K562 (cell line): ENCODE data around the gene CDC14B. TPM values are rescaled to one million over a fixed set of nuclear protein-coding genes. Genes with fewer than 3 reads are reported as not detected.

Experiments used
- ATF7 ChIP-seq: fragments of 450-650 bp; IDR thresholded peaks from 2 replicates; pipeline ENCODE4 v1.7.1; 2014; ENCODE audit warnings: mild to moderate bottlenecking, moderate library complexity
- CHCHD3 ChIP-seq: fragments of 250-450 bp; sonication (Bioruptor Pico); IDR thresholded peaks from 2 replicates; pipeline ENCODE4 v2.1.2; 2022; ENCODE audit warnings: mild to moderate bottlenecking
- HLTF ChIP-seq: fragments of 450-650 bp; IDR thresholded peaks from 2 replicates; pipeline ENCODE4 v1.6.1; 2016
- JUNB ChIP-seq: fragments of 450-650 bp; formaldehyde crosslinking; conservative IDR thresholded peaks from 2 replicates; pipeline ENCODE4 v1.4.0; 2020; ENCODE audit warnings: mild to moderate bottlenecking
- LEF1 ChIP-seq: fragments of 450-650 bp; IDR thresholded peaks from 2 replicates; pipeline ENCODE4 v1.6.1; 2016; ENCODE audit warnings: mild to moderate bottlenecking
- MBD2 ChIP-seq: sonication (generic); IDR thresholded peaks from 2 replicates; pipeline ENCODE4 v1.6.1; 2016; ENCODE audit warnings: low read depth, borderline replicate concordance
- MTA2 ChIP-seq: fragments of 450-650 bp; IDR thresholded peaks from 2 replicates; pipeline ENCODE4 v1.6.1; 2016; ENCODE audit warnings: low read depth
- MYNN ChIP-seq, 2 experiments: sonication (generic); formaldehyde crosslinking in 1 of 2; IDR thresholded peaks; 2 replicates each; pipeline versions ENCODE4 v1.5.0 to v1.6.1; 2016 to 2020; ENCODE audit warnings: antibody characterized with exemption in 1 of 2, missing genetic modification reagents in 1 of 2
- PHF20 ChIP-seq: fragments of 450-650 bp; IDR thresholded peaks from 2 replicates; pipeline ENCODE4 v1.6.1; 2018; ENCODE audit not compliant: partially characterized antibody
- PHF8 ChIP-seq: fragments of 200-600 bp; sonication (generic); IDR thresholded peaks from 2 replicates; pipeline ENCODE4 v1.6.1; 2012; ENCODE audit warnings: mixed run types, mild to moderate bottlenecking, inconsistent platforms, low read length, moderate library complexity, borderline replicate concordance
- PHTF2 ChIP-seq: fragments of 250-450 bp; sonication (Bioruptor Pico); IDR thresholded peaks from 2 replicates; pipeline ENCODE4 v1.5.0; 2021; ENCODE audit warnings: mild to moderate bottlenecking
- RAD51 ChIP-seq: fragments of 450-650 bp; IDR thresholded peaks from 2 replicates; pipeline ENCODE4 v1.7.1; 2016; ENCODE audit warnings: low read depth, mild to moderate bottlenecking, borderline replicate concordance
- RBM14 ChIP-seq: fragments of 200-400 bp; formaldehyde crosslinking; IDR thresholded peaks from 2 replicates; pipeline ENCODE4 v1.6.1; 2018; ENCODE audit warnings: low read depth, mild to moderate bottlenecking, low read length, moderate library complexity, borderline replicate concordance; ENCODE audit not compliant: insufficient read depth
- SMAD4 ChIP-seq: fragments of 250-450 bp; sonication (Bioruptor Pico); conservative IDR thresholded peaks from 2 replicates; pipeline ENCODE4 v1.8.0; 2021; ENCODE audit warnings: inconsistent platforms, mild to moderate bottlenecking, moderate library complexity
- SMARCE1 ChIP-seq: fragments of 450-650 bp; IDR thresholded peaks from 2 replicates; pipeline ENCODE4 v1.7.1; 2016; ENCODE audit warnings: mild to moderate bottlenecking
- SRSF7 ChIP-seq: fragments of 200-400 bp; formaldehyde crosslinking; optimal IDR thresholded peaks from 2 replicates; pipeline ENCODE3; 2017; ENCODE audit warnings: mild to moderate bottlenecking, low read depth, low read length
- ZBTB5 ChIP-seq: fragments of 450-650 bp; IDR thresholded peaks from 2 replicates; pipeline ENCODE4 v1.6.1; 2017; ENCODE audit warnings: antibody characterized with exemption
- ZC3H11A ChIP-seq: IDR thresholded peaks from 2 replicates; pipeline ENCODE4 v1.6.1; 2012; ENCODE audit warnings: low read depth, low read length, improper control_type of control experiment
- ZKSCAN8 ChIP-seq: fragments of 200-800 bp; sonication (Bioruptor generic); IDR thresholded peaks from 2 replicates; pipeline ENCODE4 v1.6.1; 2016; ENCODE audit warnings: missing genetic modification characterization, missing compliant biosample characterization
- ZNF134 ChIP-seq: fragments of 250-450 bp; sonication (Bioruptor Pico); conservative IDR thresholded peaks from 2 replicates; pipeline ENCODE4 v1.4.0; 2020
- ZNF184 ChIP-seq: sonication (generic); formaldehyde crosslinking; IDR thresholded peaks from 2 replicates; pipeline ENCODE4 v1.5.0; 2020; ENCODE audit warnings: missing genetic modification reagents
- ZNF253 ChIP-seq: fragments of 250-450 bp; sonication (Bioruptor Pico); conservative IDR thresholded peaks from 2 replicates; pipeline ENCODE4 v1.6.1; 2021; ENCODE audit warnings: mild to moderate bottlenecking
- ZNF77 ChIP-seq: fragments of 250-450 bp; sonication (Bioruptor Pico); IDR thresholded peaks from 2 replicates; pipeline ENCODE4 v1.5.0; 2020
- ZNF830 ChIP-seq: fragments of 250-450 bp; sonication (Bioruptor Pico); IDR thresholded peaks from 2 replicates; pipeline ENCODE4 v1.5.0; 2021; ENCODE audit warnings: mild to moderate bottlenecking
- ZSCAN32 ChIP-seq: fragments of 450-650 bp; formaldehyde crosslinking; IDR thresholded peaks from 2 replicates; pipeline ENCODE4 v1.4.0; 2020; ENCODE audit warnings: mild to moderate bottlenecking, moderate library complexity
- polyA plus RNA-seq, 8 experiments: library from polyadenylated mRNA; depleted of rRNA in 4 of 8; stranded (reverse) in 5 of 8; unstranded in 3 of 8; fragments of >200 nt; fragmentation: Nextera tagmentation in 2 of 8; fragmentation: Illumina TruSeq in 1 of 8; extraction: Ambion mirVana in 2 of 8; extraction: Trizol in 1 of 8; gene quantifications; 2 replicates each; pipeline versions ENCODE4 v1.2.1 to v1.2.3, GENCODE V29; 2011 to 2014; ENCODE audit warnings: inconsistent platforms in 1 of 8, missing spikeins in 1 of 8
- total RNA-seq, 7 experiments: library from RNA; depleted of rRNA in 6 of 7; stranded (reverse); fragments of >200 nt in 6 of 7; fragmentation: Illumina TruSeq in 2 of 7; extraction: Trizol in 2 of 7; gene quantifications; 2 replicates each; pipeline versions ENCODE4 v1.2.1 to v1.2.3, GENCODE V29; 2011 to 2021; ENCODE audit warnings: low replicate concordance in 1 of 7
- TF ChIP-seq, protein P1 (sequence below): sonication (generic); formaldehyde crosslinking; IDR thresholded peaks from 2 replicates; pipeline ENCODE4 v1.8.1; 2023; ENCODE audit warnings: missing genetic modification reagents, mild to moderate bottlenecking, borderline replicate concordance

Gene CDC14B
- total and polyA plus RNA-seq, 9 of the 15 experiments (the other 6 are each of a cell fraction or from before 2014, with no cell fraction given) = 1.4 to 6.0 (median 3.8) TPM

DNA sequence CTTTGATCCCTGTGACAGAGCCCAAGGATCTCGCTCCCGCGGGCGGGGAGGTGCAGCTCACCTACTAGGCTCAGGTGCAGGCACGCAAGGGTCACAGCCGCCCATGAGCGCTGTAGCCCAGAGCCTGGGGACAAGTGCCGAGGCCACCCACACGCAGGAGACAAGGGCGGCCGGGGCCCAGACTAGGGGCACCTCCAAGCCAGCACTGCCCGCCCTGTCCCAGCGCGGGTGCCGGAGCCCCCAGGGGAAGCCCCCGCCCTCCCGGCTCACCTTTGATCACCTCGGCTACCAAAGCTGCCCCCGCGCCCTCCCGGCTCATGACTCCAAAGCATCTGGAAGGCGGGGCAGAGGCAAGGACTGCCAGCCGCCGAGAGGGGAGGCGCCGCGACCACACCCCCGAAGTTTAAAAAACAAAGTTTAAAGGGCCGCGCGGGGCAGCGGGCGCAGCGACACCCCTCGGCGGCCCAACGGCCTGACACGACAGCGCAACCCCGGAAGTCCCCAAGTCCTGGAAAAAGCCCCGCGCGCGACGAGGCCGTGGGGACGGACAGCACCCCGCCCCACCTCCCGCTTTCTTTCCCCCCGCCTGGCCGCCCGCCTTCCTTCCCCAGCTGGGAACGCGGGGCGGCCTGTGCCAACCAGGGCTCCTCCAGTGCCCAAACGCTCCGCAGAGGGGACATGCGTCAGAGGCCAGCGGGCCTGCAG, 53.0 kb downstream of the CDC14B start (continued):
- TF ChIP-seq RAD51 (no peak), RBM14 (no peak), PHTF2 (no peak), SRSF7 (no peak), ZNF253 (CRISPR knock-in tag) (no peak), ZNF830 (CRISPR knock-in tag) (no peak), PHF20 (peak; percentile 92), LEF1 (no peak), ZBTB5 (no peak), ZNF184 (CRISPR knock-in tag) (no peak), PHF8 (peak; percentile 56; the same call in 1 of the 2 replicates), SMAD4 (CRISPR knock-in tag) (no peak), ZNF134 (CRISPR knock-in tag) (no peak), ZKSCAN8 (CRISPR knock-in tag) (no peak), JUNB (CRISPR knock-in tag) (no peak), ZC3H11A (no peak), MYNN (IDR thresholded peaks at IDR 0.05) (no peak), MYNN (CRISPR knock-in tag; IDR thresholded peaks at IDR 0.05) (no peak), CHCHD3 (CRISPR knock-in tag) (no peak), MTA2 (no peak), ZNF77 (CRISPR knock-in tag) (no peak), HLTF (no peak), ZSCAN32 (CRISPR knock-in tag) (no peak), SMARCE1 (no peak), MBD2 (no peak), ATF7 (peak; percentile 17; the same call in 1 of the 2 replicates)
- TF ChIP-seq, protein P1, sequence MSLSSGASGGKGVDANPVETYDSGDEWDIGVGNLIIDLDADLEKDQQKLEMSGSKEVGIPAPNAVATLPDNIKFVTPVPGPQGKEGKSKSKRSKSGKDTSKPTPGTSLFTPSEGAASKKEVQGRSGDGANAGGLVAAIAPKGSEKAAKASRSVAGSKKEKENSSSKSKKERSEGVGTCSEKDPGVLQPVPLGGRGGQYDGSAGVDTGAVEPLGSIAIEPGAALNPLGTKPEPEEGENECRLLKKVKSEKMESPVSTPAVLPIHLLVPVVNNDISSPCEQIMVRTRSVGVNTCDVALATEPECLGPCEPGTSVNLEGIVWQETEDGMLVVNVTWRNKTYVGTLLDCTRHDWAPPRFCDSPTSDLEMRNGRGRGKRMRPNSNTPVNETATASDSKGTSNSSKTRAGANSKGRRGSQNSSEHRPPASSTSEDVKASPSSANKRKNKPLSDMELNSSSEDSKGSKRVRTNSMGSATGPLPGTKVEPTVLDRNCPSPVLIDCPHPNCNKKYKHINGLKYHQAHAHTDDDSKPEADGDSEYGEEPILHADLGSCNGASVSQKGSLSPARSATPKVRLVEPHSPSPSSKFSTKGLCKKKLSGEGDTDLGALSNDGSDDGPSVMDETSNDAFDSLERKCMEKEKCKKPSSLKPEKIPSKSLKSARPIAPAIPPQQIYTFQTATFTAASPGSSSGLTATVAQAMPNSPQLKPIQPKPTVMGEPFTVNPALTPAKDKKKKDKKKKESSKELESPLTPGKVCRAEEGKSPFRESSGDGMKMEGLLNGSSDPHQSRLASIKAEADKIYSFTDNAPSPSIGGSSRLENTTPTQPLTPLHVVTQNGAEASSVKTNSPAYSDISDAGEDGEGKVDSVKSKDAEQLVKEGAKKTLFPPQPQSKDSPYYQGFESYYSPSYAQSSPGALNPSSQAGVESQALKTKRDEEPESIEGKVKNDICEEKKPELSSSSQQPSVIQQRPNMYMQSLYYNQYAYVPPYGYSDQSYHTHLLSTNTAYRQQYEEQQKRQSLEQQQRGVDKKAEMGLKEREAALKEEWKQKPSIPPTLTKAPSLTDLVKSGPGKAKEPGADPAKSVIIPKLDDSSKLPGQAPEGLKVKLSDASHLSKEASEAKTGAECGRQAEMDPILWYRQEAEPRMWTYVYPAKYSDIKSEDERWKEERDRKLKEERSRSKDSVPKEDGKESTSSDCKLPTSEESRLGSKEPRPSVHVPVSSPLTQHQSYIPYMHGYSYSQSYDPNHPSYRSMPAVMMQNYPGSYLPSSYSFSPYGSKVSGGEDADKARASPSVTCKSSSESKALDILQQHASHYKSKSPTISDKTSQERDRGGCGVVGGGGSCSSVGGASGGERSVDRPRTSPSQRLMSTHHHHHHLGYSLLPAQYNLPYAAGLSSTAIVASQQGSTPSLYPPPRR = no peak
